GM18502 (cell line): ENCODE data around the gene PHACTR3.
A peak's percentile ranks its signal among the peaks of the same experiment; 100 is the strongest.

Experiments used
- ATAC-seq: cut with Tn5 transposase; IDR thresholded peaks from one replicate; pipeline ENCODE4 v1.9.1; 2021; ENCODE audit warnings: mild to moderate bottlenecking; ENCODE audit not compliant: unreplicated experiment, poor library complexity

PHACTR3 gene

DNA sequence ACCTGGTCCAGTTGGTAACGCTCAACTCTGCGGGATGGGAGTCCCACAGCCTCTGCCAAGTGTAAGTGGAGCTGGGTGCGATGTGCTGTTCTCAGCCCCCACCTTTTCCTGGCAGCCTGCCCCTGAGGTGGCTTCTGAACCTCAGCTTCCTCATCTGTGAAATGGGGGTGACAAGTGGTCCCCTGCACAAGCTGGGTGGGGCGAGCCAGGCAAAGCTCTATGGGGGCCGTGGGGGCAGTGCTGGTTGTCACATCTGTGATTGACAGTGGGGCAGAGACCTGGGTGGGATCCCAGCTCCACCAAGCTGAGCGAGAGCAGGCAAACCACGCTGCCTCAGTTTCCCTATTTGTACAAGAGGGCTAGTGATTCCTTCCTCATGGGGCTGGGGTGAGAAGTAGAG, 166.5 kb downstream of the PHACTR3 start:
- ATAC-seq: no peak

DNA sequence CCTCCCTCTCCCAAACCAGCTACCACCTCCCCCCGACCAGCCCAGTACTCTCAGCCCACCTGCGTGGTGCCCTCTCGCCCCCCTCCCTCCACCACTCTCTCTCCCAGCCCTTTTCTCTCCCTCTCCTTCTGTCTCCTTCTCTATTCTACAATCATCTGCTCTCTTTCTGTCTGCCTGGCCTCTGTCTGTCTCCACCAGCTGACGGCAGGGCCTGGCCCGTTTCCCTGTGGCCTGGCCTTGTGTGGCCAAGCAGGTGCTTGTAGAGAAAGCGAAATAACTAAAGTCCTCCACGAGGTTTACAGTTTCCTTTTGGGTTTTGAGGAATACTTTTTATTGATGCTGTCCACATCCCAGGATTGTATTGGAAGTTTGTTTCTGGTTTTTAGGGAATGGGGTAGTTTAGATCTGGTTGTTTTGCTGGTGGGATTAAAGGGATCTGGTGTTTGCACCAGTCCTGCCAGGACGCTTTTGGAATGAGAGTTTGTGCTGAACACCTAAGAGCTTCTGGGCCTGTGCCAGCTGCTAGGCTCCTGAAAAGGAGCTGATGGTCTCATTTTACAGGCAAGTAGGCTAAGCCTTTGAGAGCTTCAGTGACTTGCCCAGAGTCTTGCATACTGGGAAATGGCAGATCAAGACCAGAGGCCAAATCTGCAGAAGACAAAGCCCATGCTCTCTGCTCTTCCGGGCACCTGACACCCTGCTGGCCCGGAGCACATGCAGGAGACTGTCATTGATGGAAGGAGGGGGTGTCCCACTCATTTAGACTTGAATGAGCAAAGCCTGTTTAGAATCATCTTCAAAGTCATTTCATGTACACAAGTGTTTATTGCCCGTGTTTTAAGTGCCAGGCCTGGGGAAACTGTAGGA, 167.4 kb downstream of the PHACTR3 start:
- ATAC-seq: no peak

DNA sequence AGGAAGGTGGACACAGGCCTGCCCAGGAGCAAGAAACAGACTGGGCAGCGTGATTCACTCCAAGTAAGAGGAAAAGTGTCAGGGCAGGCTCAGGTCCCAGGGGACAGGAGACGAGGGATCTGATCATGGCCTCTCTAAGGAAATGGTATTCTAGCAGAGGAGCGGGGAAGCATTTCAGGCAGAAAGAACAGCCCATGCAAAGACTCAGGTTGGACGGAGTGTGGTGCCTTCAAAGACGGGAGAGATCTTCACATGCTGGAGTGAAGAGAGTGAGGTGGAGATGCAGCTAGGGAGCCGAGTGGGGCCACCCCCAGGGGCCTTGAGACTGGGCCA, 168.0 kb downstream of the PHACTR3 start:
- ATAC-seq: no peak

DNA sequence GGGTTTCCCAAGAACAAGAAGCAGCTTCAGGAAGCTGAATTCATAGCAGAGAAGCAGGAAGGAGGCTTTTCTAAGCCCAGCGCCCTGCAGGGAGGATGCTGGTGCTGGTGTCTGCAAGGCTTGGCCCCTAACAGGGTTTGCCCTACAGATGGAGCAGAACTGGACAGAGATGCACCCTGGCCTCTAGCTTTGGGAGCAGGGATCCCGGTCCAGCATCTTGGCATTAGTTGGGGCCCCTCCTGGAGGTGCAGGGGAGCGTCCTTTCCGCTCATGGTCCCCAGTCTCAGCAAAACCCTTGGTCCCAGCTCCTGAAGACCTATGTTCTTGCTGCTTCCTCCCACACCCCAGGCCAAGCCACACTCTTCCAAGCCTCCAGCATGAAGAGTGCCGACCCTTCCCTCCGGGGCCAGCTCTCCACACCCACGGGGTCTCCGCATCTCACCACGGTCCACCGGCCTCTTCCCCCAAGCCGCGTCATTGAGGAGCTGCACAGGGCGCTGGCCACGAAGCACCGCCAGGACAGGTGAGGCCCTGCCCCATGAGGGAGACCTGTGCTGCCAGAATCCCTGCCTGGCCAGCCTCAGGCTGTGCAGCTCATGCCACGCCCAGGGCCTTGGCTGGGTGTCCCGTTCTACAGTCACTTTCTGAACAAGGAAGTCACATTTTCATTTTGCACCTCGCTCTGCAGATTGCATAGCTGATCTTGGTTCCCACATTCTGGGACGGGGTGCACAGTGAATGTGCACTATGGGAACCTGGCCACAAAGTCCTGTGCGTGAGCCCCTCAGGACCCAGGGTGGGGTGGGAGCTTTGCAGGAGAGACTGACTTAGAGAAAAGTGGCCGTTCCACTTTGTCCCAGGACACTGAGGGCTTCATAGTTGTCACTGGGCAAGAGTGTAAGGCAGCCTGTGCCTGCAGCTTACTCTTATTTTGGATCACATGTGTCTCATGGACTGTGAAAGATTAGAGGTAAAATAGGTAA, 168.9 kb downstream of the PHACTR3 start:
- no peak for ATAC-seq

- ATAC-seq: no peak
Observed at GRCh38 chr20:59774204-59774641, 169.9 kb downstream of the PHACTR3 start.

DNA sequence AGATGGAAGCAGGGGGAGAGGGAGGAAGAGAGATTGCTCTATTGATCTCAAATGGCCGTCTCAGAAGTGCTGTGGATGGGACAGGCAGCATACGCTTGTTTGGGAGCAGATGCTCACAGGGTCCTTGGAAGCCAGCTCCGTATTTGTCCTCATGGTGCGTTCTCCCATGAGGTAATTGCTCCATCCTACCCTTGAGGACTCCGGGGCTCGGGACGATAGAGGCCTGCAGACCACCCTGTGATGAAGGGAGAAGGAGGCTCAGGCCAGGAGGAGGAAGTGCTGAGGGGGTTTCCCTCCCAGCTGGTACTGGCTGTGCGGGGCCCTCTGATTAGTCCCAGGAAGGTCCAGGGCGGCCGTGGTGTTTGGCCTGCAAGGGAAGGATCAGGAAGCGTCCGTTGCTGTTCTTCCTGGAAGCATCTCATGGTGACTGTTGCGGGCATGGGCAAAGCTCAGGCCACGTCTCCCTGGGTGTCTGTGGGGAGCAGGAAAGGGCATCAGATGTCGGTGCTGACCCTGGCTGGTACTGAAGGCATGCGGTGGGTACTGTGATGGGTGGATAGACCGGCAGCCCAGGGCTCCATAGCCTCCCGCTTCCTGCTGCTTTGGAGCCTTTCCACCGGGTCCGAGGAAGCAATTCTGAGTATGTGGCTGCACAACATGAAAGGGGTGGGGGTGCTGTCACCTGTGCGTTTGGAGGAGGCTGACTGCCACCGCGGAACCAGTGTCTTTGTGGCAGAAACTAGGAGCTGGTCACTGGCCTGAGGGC, 170.8 kb downstream of the PHACTR3 start:
- no peak for ATAC-seq

- ATAC-seq: no peak
Observed at GRCh38 chr20:59775687-59776055, 171.3 kb downstream of the PHACTR3 start.

GRCh38 chr20:59776059-59776603, 171.8 kb downstream of the PHACTR3 start:
- ATAC-seq: no peak

GRCh38 chr20:59776626-59777330, 172.4 kb downstream of the PHACTR3 start:
- no peak for ATAC-seq

DNA sequence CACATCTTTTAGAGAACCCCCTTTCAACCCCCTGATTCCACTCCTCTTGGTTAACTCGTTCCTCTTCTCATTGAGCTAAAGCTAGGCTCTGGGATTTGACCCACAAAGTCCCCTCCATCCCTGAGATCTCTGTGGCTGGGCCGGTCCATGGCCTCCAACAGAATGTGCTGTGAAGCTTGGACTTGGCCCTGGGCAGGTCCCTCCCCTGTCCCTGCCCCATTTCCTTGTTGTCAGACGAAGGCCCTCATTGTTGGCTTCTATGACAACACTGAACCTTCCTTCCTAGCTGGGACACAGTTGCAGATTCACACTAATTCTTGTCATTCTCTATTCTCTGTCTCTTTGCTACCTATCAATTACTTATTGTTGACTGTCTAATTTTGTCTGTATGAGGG, 173.0 kb downstream of the PHACTR3 start:
- no peak for ATAC-seq

GRCh38 chr20:59777814-59778575, 173.7 kb downstream of the PHACTR3 start:
- no peak for ATAC-seq

DNA sequence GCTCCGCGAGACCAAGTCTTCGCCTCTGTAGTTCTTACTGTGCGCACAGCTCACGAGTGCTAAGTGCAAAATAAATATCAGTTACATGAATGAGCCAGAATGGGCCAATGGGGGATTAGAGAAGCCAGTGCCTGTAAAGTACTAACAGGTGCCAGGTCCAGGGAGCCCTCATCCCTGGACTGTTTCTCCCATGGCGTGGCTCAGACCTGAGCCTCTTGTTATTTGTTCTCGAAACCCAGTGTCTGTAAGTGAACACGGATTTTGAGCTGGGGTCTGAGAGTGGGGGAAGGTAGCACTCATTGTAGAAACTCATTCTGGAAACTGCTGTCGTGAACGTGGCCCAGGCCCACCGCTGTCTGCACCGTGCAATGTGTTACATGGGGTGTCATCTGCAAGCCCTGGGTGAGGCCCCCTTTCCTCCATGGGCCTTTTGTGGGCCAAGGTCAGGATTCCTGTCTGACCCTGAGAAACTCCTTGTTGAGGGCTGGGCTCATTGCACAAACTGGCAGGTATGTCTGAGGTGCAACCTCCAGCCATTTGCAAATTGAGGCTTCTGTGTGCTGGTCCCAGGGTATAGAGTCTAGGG, 174.4 kb downstream of the PHACTR3 start:
- ATAC-seq: no peak

DNA sequence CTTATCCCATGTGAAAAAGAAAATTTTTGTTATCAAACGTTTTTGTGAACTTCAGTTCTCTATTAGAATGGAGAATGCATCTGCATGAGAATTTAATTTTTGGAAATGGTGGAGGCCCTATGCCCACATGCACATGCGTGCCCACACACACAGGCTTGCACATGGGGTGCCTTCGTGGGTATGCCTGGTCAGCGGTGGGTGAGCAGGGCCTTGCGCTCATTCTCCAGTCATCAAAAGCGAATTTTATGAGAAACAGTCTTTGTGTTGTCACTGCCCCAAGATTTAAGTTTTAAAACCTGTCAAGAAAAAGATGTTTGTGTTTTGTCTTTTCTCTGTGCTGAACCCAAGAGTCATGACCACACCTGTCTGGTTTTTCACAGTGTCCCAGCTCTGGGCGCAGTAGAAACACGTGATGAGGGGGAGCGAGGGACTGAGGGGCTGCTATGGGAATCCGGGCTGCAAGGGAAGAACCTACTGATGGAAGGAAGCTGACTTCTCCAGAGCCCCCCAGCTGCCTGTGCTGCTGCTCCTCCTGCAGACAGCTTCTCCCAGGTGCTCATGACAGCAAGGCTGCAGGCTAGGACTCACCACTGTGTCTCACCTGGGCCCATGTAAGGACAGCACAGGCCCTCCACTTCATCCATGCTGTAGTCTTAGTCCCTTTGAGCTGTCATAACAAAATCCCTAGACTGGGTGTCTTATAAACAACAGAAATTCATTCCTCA, 175.5 kb downstream of the PHACTR3 start:
- no peak for ATAC-seq

DNA sequence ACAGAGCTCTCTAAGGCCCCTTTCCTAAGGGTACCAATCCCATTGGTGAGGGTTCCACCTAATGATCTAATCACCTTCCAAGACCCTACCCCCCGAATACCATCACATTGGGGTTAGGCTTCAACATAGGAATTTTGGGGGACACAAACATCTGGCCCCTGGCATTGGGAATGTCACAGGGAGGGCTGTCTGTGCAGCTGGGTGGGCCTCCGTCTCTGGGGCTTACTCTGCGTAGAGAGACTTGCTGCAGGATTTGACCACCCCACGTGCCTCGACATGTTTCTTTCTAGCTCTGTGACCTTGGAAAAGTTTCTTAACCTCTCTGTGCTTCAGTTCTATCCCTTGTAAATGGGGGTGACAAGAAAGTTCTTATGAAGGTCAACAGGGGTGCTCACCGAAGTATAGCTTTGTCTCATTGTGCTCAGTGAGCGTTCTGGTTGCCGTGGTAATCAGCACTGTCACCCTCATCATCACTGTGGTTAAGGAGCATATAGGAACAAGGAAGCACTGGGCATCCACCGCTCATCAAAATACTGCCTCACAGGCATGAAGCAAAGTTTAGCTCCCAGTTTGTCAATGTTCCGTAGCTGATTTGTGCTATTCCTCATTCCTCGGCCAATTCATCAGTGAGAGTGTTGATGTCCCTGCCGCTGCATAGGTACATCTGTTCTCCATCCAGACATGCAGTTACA, 176.3 kb downstream of the PHACTR3 start:
- ATAC-seq: no peak

- ATAC-seq: no peak
Observed at GRCh38 chr20:59781226-59781625, 176.9 kb downstream of the PHACTR3 start.

GRCh38 chr20:59782986-59783640, 178.8 kb downstream of the PHACTR3 start:
- peak; percentile 71 for ATAC-seq

- no peak for ATAC-seq
Observed at GRCh38 chr20:59783641-59784010, 179.3 kb downstream of the PHACTR3 start.
